GM12875 (cell line): ENCODE measurements around the gene THPO.
A peak's percentile ranks its signal among the peaks of the same experiment; 100 is the strongest.

ENCODE experiments used
- H3K4me3 ChIP-seq: one replicate; pipeline ENCODE4 v1.5.1; 2011; ENCODE audit warnings: low read depth, low read length, control low read depth
- TF ChIP-seq, protein P1 (sequence below): IDR thresholded peaks from 2 replicates; pipeline ENCODE4 v1.5.1; 2011; ENCODE audit warnings: low read depth, mild to moderate bottlenecking, control low read depth, inconsistent platforms, low read length, moderate library complexity, borderline replicate concordance; ENCODE audit not compliant: insufficient read depth

Gene THPO

DNA sequence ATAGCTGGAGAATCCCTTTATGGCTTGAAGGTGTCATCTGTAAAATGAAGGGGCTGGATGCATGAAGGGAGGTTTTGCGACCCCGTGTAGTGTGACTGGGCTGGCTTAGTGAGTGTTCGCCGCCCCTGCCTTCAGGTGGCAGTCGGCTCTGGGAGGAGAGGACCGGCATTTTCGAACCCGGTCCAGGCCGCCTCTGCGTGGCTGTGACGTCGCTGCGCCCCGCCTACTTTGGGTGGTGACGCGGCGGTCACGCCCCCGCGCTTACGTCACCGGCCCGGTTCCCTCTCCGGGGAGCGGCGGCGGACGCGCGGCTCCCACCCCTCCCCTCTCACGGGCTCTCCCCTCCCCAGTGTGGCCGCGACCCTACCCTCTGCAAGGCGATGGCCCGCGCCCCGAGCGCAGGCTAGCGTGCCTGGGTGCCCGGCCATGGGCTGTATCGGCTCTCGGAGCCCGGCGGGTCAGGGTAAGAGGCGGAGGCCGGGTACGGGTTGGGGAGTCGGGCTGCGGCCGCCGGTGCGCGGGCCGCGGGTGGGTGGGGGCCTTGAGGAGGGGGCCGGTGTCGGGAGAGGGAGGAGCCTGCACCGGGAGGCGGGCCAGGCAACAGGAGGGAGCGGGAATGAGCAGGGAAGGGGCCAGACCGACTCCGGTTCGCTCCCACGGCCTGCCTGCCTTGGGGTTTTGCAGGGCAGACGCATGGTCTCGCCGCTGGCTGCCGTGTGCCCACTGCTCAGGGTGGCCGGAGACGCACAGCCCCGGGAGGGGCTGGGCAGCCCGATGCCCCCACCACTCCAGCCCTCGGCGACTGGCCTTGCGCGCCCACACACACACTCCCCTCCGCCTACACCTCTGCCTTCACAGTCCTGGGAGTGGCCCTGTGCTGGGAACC, 42.1 kb downstream of the THPO start:
- TF ChIP-seq, protein P1, sequence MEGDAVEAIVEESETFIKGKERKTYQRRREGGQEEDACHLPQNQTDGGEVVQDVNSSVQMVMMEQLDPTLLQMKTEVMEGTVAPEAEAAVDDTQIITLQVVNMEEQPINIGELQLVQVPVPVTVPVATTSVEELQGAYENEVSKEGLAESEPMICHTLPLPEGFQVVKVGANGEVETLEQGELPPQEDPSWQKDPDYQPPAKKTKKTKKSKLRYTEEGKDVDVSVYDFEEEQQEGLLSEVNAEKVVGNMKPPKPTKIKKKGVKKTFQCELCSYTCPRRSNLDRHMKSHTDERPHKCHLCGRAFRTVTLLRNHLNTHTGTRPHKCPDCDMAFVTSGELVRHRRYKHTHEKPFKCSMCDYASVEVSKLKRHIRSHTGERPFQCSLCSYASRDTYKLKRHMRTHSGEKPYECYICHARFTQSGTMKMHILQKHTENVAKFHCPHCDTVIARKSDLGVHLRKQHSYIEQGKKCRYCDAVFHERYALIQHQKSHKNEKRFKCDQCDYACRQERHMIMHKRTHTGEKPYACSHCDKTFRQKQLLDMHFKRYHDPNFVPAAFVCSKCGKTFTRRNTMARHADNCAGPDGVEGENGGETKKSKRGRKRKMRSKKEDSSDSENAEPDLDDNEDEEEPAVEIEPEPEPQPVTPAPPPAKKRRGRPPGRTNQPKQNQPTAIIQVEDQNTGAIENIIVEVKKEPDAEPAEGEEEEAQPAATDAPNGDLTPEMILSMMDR = no peak
- H3K4me3 ChIP-seq = peak overlapping the region; percentile 46

DNA sequence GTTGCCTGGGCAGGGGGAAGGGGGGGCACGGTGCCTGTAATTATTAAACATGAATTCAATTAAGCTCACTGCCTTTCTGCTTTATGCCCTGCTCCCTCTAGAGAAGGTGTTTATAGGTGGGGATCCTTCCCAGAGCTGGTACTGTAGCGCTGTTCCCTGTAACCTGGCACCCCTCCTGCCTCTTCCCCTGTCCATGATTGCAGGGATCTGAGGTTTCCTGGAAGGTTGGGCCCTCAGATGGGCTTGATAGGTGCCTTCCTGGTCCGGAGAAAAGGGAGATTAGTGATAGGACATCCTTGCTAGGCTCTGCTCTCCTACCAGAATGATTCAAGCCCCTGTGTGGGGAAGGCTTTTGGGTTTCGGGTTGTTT, 42.7 kb downstream of the THPO start:
- TF ChIP-seq, protein P1 = no peak
- H3K4me3 ChIP-seq = no peak overlapping the region

DNA sequence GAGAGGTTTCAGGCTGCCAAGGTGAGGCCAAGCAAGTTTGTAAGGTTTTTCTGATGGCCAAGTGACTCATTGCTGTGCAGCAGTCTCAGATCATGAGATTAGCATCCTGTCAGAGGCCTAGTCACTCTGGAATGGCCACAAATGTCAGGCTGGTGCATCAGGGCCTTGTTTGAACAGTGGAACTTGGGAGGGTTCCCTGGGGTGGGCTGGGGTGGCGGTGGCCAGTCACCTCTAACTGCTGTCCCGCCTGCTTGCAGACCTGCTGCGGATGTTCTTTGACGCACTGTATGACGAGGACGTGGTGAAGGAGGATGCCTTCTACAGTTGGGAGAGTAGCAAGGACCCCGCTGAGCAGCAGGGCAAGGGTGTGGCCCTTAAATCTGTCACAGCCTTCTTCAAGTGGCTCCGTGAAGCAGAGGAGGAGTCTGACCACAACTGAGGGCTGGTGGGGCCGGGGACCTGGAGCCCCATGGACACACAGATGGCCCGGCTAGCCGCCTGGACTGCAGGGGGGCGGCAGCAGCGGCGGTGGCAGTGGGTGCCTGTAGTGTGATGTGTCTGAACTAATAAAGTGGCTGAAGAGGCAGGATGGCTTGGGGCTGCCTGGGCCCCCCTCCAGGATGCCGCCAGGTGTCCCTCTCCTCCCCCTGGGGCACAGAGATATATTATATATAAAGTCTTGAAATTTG, 43.4 kb downstream of the THPO start:
- TF ChIP-seq, protein P1 = no peak
- no peak overlapping the region for H3K4me3 ChIP-seq

DNA sequence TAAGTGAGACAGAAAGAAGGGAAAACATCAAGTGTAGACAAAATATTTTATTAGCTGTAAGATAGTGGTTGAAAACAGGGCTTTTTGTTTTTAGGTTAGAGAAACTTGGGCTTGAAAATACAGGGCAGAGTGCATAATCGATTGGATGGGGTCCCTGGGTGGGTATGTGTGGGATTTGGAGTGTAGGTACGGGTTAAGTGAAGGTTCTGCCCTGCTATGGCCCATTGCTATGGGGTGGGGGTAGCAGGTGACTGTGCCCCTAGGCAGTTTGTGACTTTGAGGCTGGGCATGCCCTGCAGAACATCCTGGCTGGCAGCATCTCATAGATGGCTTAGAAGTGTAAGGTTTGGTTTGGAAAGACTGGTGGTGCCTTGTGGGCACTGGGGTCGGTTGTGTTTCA, 44.3 kb downstream of the THPO start:
- H3K4me3 ChIP-seq = no peak overlapping the region
- TF ChIP-seq, protein P1 = no peak

DNA sequence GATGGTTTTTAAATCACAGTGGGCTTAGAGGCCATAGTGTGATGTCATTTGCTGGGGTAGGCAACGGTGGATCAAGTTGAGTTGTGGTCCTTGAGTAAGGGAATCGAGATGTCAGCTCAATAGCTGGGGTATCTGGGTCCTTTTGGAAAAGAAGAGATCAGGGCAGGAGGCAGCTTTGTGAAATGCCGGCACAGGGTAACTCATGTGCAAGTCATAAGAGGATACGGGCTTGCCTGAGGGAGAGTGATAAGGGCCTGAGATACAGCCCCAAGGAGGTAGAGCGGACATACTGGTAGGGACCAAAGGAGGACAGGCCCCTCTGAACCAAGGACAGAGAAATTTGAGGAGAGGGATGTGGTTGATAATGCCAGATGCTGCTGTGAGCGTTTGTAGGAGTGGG, 44.8 kb downstream of the THPO start:
- H3K4me3 ChIP-seq = no peak overlapping the region
- TF ChIP-seq, protein P1 = no peak

DNA sequence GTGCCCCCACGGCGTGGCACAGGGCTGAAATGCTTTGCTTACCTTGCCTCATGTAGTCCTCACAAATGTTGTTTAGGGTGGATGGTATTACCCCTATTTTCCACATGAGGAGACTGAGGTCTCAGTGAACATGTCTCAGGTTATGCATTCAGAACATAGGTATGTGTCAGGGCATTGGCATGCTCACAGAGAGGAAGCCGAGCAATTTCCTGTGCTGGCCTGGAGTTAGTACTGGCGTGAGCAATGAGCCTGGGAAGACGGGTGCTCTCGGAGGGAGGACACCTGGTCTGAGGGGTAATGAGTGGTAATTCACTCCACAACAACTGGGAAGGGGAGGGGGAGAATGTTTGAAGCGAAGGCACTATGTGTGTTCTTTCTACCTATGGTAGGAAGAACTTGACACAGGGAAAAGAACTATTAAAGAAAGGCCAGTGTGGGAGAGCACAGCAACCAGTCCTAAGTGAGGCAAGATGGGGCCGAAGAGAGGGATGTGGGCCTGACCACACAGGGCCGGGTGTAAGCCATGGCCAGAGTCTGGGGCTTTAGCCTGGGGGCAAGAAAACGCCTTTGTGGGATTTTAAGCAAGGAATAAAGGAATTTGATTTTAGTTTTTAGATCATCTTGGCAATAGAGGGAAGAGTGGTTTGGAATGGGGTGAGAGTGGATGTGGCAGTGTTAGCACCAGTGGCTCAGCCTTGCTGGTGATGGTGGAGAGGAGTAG, 45.5 kb downstream of the THPO start:
- H3K4me3 ChIP-seq = no peak overlapping the region
- TF ChIP-seq, protein P1 = no peak

DNA sequence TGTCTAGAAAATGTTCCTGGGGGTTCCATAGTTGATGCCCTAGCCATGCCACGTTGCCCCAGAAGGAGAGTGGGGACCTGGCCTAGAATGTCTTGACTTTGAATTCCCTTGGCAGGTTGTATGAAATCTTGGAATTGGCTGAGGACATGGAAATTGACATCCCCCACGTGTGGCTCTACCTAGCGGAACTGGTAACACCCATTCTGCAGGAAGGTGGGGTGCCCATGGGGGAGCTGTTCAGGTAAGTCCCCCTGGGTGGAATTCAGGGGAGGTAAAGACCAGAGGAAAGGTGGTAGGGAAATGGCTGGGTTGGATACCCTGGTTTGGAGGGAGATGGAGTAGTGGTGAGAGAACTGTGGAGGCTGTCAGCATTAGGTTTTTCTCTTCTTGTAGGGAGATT, 49.5 kb downstream of the THPO start:
- TF ChIP-seq, protein P1 = no peak
- H3K4me3 ChIP-seq = no peak overlapping the region
